ENCODE data around the gene KPTN.
A peak's percentile ranks its signal among the peaks of the same experiment; 100 is the strongest.

The KPTN gene

GRCh38 chr19:47512948-47513319, 28.9 kb upstream of the KPTN start:
- no peak for DNase-seq (ENCODE audit: low read depth, low spot score)
- no peak for TF ChIP-seq CTCF (IDR thresholded peaks at IDR 0.05; ENCODE audit: low read depth, low read length)
- H3K4me3 ChIP-seq (ENCODE audit: low read depth, low read length), result no peak overlapping the region
- in situ Hi-C loops (cut with HindIII; ENCODE audit: low sequenced_read_pairs), result no loop called here

GRCh38 chr19:47512183-47512947, 28.3 kb upstream of the KPTN start:
- H3K4me3 ChIP-seq (ENCODE audit: low read depth, low read length), result no peak overlapping the region

GRCh38 chr19:47511681-47512080, 27.7 kb upstream of the KPTN start:
- in situ Hi-C loops (cut with HindIII; ENCODE audit: low sequenced_read_pairs), result no loop called here
- TF ChIP-seq CTCF (IDR thresholded peaks at IDR 0.05; ENCODE audit: low read depth, low read length), result no peak
- peak; percentile 18 for DNase-seq (ENCODE audit: low read depth, low spot score)
- H3K4me3 ChIP-seq (ENCODE audit: low read depth, low read length), result no peak overlapping the region

More at GRCh38 chr19:47512183-47512947, 28.3 kb upstream of the KPTN start:
- no peak for TF ChIP-seq CTCF (IDR thresholded peaks at IDR 0.05; ENCODE audit: low read depth, low read length)
- in situ Hi-C loops (cut with HindIII; ENCODE audit: low sequenced_read_pairs), result no loop called here
- DNase-seq (ENCODE audit: low read depth, low spot score), result no peak

- DNase-seq (ENCODE audit: low read depth, low spot score), result no peak
- in situ Hi-C loops (cut with HindIII; ENCODE audit: low sequenced_read_pairs), result no loop called here
- TF ChIP-seq CTCF (IDR thresholded peaks at IDR 0.05; ENCODE audit: low read depth, low read length), result no peak
- no peak overlapping the region for H3K4me3 ChIP-seq (ENCODE audit: low read depth, low read length)
These were observed 27.1 kb upstream of the KPTN start for GRCh38 chr19:47511128-47511517.

GRCh38 chr19:47510516-47511127, 26.6 kb upstream of the KPTN start:
- H3K4me3 ChIP-seq (ENCODE audit: low read depth, low read length), result no peak overlapping the region
- DNase-seq (ENCODE audit: low read depth, low spot score), result no peak
- in situ Hi-C loops (cut with HindIII; ENCODE audit: low sequenced_read_pairs), result no loop called here
- TF ChIP-seq CTCF (IDR thresholded peaks at IDR 0.05; ENCODE audit: low read depth, low read length), result no peak

GRCh38 chr19:47509973-47510372, 26.0 kb upstream of the KPTN start:
- DNase-seq (ENCODE audit: low read depth, low spot score), result no peak
- TF ChIP-seq CTCF (IDR thresholded peaks at IDR 0.05; ENCODE audit: low read depth, low read length), result no peak
- H3K4me3 ChIP-seq (ENCODE audit: low read depth, low read length), result no peak overlapping the region
- in situ Hi-C loops (cut with HindIII; ENCODE audit: low sequenced_read_pairs), result no loop called here

Measured in astrocyte of the spinal cord (primary cell).